ENCODE measurements around the gene TMEM150A.

GRCh38 chr2:85601771-85602475 lies 575 bp downstream of the TMEM150A start:
- TF ChIP-seq EP300 (IDR thresholded peaks at IDR 0.05; ENCODE audit: borderline replicate concordance) (no peak), YY1 (IDR thresholded peaks at IDR 0.05; ENCODE audit: low read depth) (no peak), EGR1 (IDR thresholded peaks at IDR 0.05) (no peak), NFIC (IDR thresholded peaks at IDR 0.05) (no peak), CREB1 (IDR thresholded peaks at IDR 0.05; ENCODE audit: low read depth) (no peak), TCF12 (IDR thresholded peaks at IDR 0.05; ENCODE audit: low read depth) (no peak), RAD21 (IDR thresholded peaks at IDR 0.05; ENCODE audit: low read depth) (no peak), TAF1 (IDR thresholded peaks at IDR 0.05; ENCODE audit: low read depth) (no peak), TEAD4 (IDR thresholded peaks at IDR 0.05) (no peak)
- TF ChIP-seq, protein P1, sequence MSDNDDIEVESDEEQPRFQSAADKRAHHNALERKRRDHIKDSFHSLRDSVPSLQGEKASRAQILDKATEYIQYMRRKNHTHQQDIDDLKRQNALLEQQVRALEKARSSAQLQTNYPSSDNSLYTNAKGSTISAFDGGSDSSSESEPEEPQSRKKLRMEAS (IDR thresholded peaks at IDR 0.05): no peak
- TF ChIP-seq, protein P2, sequence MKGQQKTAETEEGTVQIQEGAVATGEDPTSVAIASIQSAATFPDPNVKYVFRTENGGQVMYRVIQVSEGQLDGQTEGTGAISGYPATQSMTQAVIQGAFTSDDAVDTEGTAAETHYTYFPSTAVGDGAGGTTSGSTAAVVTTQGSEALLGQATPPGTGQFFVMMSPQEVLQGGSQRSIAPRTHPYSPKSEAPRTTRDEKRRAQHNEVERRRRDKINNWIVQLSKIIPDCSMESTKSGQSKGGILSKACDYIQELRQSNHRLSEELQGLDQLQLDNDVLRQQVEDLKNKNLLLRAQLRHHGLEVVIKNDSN (IDR thresholded peaks at IDR 0.05): peak; percentile 59
- TF ChIP-seq, protein P3, sequence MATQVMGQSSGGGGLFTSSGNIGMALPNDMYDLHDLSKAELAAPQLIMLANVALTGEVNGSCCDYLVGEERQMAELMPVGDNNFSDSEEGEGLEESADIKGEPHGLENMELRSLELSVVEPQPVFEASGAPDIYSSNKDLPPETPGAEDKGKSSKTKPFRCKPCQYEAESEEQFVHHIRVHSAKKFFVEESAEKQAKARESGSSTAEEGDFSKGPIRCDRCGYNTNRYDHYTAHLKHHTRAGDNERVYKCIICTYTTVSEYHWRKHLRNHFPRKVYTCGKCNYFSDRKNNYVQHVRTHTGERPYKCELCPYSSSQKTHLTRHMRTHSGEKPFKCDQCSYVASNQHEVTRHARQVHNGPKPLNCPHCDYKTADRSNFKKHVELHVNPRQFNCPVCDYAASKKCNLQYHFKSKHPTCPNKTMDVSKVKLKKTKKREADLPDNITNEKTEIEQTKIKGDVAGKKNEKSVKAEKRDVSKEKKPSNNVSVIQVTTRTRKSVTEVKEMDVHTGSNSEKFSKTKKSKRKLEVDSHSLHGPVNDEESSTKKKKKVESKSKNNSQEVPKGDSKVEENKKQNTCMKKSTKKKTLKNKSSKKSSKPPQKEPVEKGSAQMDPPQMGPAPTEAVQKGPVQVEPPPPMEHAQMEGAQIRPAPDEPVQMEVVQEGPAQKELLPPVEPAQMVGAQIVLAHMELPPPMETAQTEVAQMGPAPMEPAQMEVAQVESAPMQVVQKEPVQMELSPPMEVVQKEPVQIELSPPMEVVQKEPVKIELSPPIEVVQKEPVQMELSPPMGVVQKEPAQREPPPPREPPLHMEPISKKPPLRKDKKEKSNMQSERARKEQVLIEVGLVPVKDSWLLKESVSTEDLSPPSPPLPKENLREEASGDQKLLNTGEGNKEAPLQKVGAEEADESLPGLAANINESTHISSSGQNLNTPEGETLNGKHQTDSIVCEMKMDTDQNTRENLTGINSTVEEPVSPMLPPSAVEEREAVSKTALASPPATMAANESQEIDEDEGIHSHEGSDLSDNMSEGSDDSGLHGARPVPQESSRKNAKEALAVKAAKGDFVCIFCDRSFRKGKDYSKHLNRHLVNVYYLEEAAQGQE (IDR thresholded peaks at IDR 0.05; ENCODE audit: low read depth): no peak
